ENCODE measurements around the gene POU2F2. TPM values are rescaled to one million over a fixed set of nuclear protein-coding genes. Genes with fewer than 3 reads are reported as not detected.

POU2F2 gene
- total and polyA plus RNA-seq, 9 of the 15 experiments (the other 6 are each of a cell fraction or from before 2014, with no cell fraction given): 0.03 to 0.68 (median 0.14) TPM

DNA sequence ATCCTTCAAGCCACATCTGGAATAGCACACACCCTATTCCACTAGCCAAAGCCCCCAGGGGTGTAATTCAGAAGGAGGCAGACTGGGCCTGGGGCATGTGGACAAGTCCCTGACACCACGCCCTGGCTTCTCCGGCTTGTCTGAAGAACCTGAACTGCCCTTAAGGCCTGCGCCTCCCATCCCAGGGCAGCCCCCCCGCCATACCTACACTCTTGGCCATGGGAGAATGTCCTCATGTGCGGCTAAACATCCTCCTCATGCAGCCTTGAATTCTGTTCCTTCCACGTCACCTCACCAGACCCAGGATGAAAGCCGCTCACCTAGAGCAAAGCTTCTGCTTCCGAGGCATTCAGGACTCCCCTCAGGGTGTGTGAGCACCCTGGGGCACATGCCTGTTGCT, 24.3 kb upstream of the POU2F2 start (continued):
- TF ChIP-seq, protein P1, sequence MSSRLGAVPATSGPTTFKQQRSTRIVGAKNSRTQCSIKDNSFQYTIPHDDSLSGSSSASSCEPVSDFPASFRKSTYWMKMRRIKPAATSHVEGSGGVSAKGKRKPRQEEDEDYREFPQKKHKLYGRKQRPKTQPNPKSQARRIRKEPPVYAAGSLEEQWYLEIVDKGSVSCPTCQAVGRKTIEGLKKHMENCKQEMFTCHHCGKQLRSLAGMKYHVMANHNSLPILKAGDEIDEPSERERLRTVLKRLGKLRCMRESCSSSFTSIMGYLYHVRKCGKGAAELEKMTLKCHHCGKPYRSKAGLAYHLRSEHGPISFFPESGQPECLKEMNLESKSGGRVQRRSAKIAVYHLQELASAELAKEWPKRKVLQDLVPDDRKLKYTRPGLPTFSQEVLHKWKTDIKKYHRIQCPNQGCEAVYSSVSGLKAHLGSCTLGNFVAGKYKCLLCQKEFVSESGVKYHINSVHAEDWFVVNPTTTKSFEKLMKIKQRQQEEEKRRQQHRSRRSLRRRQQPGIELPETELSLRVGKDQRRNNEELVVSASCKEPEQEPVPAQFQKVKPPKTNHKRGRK (tag; IDR thresholded peaks at IDR 0.05): no peak
- TF ChIP-seq FOXM1 (IDR thresholded peaks at IDR 0.05; ENCODE audit: low read depth): no peak
- TF ChIP-seq FOXM1 (CRISPR knock-in tag; IDR thresholded peaks at IDR 0.05; ENCODE audit: low read depth): no peak
- TF ChIP-seq SRSF1 (IDR thresholded peaks at IDR 0.05; ENCODE audit: low read depth, low read length): no peak

DNA sequence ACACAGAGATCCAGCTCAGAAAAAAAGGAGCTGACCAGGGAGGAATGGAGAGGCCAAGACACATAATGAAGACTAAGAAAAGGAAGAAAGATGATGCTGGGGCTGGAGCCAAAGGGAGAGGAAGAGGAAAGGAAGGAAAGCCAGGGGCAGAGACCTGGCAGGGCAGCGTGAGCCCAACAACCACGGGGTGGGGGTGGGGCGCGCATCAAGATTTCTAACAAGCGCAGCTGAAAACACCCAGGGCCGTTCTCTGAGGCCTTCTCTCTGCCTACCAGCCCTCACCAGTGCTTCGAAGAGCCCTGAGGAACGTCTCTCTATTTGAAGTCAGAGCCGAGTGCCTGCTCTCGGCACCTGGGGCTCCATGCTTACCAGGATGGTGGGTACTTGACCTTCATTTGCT, 23.6 kb upstream of the POU2F2 start:
- no peaks in the 10 kb centered on the region for H3K79me2 ChIP-seq (ENCODE audit: control insufficient read depth, insufficient read depth, low read length)
- TF ChIP-seq SOX6 (IDR thresholded peaks at IDR 0.05) (no peak), ZNF124 (CRISPR knock-in tag; IDR thresholded peaks at IDR 0.05) (no peak), MNT (conservative IDR thresholded peaks at IDR 0.05) (no peak), ZNF764 (CRISPR knock-in tag; IDR thresholded peaks at IDR 0.05; ENCODE audit: low read depth) (no peak), MIER1 (IDR thresholded peaks at IDR 0.05; ENCODE audit: low read depth) (no peak), HNRNPLL (IDR thresholded peaks at IDR 0.05; ENCODE audit: low read depth, low read length, poor library complexity, severe bottlenecking) (no peak), ZNF311 (CRISPR knock-in tag; IDR thresholded peaks at IDR 0.05) (no peak), ZNF324 (CRISPR knock-in tag; IDR thresholded peaks at IDR 0.05) (no peak), E2F4 (CRISPR knock-in tag; IDR thresholded peaks at IDR 0.05; ENCODE audit: low read depth) (no peak)
- TF ChIP-seq, protein P2, sequence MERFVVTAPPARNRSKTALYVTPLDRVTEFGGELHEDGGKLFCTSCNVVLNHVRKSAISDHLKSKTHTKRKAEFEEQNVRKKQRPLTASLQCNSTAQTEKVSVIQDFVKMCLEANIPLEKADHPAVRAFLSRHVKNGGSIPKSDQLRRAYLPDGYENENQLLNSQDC (CRISPR knock-in tag; IDR thresholded peaks at IDR 0.05): no peak
- TF ChIP-seq, protein P3, sequence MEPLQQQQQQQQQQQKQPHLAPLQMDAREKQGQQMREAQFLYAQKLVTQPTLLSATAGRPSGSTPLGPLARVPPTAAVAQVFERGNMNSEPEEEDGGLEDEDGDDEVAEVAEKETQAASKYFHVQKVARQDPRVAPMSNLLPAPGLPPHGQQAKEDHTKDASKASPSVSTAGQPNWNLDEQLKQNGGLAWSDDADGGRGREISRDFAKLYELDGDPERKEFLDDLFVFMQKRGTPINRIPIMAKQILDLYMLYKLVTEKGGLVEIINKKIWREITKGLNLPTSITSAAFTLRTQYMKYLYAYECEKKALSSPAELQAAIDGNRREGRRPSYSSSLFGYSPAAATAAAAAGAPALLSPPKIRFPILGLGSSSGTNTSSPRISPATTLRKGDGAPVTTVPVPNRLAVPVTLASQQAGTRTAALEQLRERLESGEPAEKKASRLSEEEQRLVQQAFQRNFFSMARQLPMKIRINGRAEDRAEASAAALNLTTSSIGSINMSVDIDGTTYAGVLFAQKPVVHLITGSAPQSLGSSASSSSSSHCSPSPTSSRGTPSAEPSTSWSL (CRISPR knock-in tag; IDR thresholded peaks at IDR 0.05; ENCODE audit: borderline replicate concordance): no peak
- no peak for ATAC-seq
- H3K27me3 ChIP-seq (ENCODE audit: control insufficient read depth in 2 of 2, insufficient read depth in 2 of 2, low read length in 2 of 2): peaks cover 38 to 73% of the 10 kb centered on the region in 2 experiments
- no peak overlapping the region for H3K9ac ChIP-seq (ENCODE audit: insufficient read depth in 1 of 2, low read depth in 2 of 2, low read length in 2 of 2)
- no peaks in the 10 kb centered on the region for H3K9me3 ChIP-seq (replicated peaks; ENCODE audit: control insufficient read depth, insufficient read depth, low read depth, low read length)
- H3K4me1 ChIP-seq (replicated peaks in 1 of 2; ENCODE audit: control insufficient read depth in 2 of 2, insufficient read depth in 2 of 2, low read length in 2 of 2): no peaks in the 10 kb centered on the region
- H3K4me2 ChIP-seq (ENCODE audit: insufficient read depth, low read length): no peak overlapping the region
- ChIA-PET CTCF (ENCODE audit: low intra/inter-chr PET ratio) (no interaction called here), POLR2A (no interaction called here)
- H2AFZ ChIP-seq (ENCODE audit: low read depth, low read length): no peak overlapping the region
- 5% methylated on average over 10 of the region's 10 CpGs for WGBS (ENCODE audit: insufficient coverage, low coverage, missing lambda C conversion rate)
- intact Hi-C loops (cut with micrococcal nuclease): no loop called here
- DNase-seq (ENCODE audit: extremely low read depth in 1 of 4, low spot score in 3 of 4): no peak
- no peak for FAIRE-seq
- H3K4me3 ChIP-seq: no peak overlapping the region
- peaks cover 27% of the 10 kb centered on the region for H4K20me1 ChIP-seq (replicated peaks; ENCODE audit: control insufficient read depth, insufficient read depth, low read length)
- no peaks in the 10 kb centered on the region for H3K9me1 ChIP-seq (ENCODE audit: control insufficient read depth, insufficient read depth, low read length)
- H3K36me3 ChIP-seq (ENCODE audit: control insufficient read depth, insufficient read depth, low read length): no peaks in the 10 kb centered on the region
- H3K27ac ChIP-seq (ENCODE audit: extremely low read depth, low read depth, low read length): no peak overlapping the region
- in situ Hi-C loops (cut with MboI): no loop called here
- no TSS peak for BruUV-seq (replicated peaks)

Data from K562 (cell line).